Measurements from ENCODE around the gene ELN. TPM values are rescaled to one million over a fixed set of nuclear protein-coding genes. Genes with fewer than 3 reads are reported as not detected.

Gene ELN
- total and polyA plus RNA-seq, 2 donors (not counting 1 experiment from before 2014, with no cell fraction given), result not detected

GRCh38 chr7:74012842-74013249, 15.1 kb upstream of the ELN start:
- no peak for DNase-seq
- CTCF ChIA-PET, result no interaction called here
- WGBS (ENCODE audit: insufficient coverage), result 12% methylated on average over 13 of the region's 13 CpGs
- peak; percentile 82 for ATAC-seq (ENCODE audit: low read depth)
- no peaks in the 10 kb centered on the region for H4K20me1 ChIP-seq (ENCODE audit: control insufficient read depth, insufficient read depth, low read length, poor library complexity, severe bottlenecking)
- POLR2A ChIA-PET, result no interaction called here
- H3K4me1 Mint-ChIP-seq, result peaks cover 6% of the 10 kb centered on the region
- H3K4me3 ChIP-seq (ENCODE audit: control extremely low read depth in 1 of 5, extremely low read depth in 1 of 5, insufficient read depth in 1 of 5, low read depth in 2 of 5, low read length in 4 of 5), result no peak overlapping the region
- H3K79me2 ChIP-seq (ENCODE audit: control insufficient read depth, insufficient read depth, low read length), result no peaks in the 10 kb centered on the region
- no peaks in the 10 kb centered on the region for H3K9me3 Mint-ChIP-seq (ENCODE audit: insufficient read depth)
- TF ChIP-seq EZH2 (IDR thresholded peaks at IDR 0.05; ENCODE audit: borderline replicate concordance, insufficient read depth, low read depth, low read length, poor library complexity, severe bottlenecking) (no peak), CTCF (IDR thresholded peaks at IDR 0.05) (no peak)
- peaks cover 0 to 3% (median 0%) of the 10 kb centered on the region in 4 experiments for H3K27me3 ChIP-seq (replicated peaks in 1 of 4; ENCODE audit: control extremely low read depth in 1 of 4, control insufficient read depth in 3 of 4, insufficient read depth in 4 of 4, low read length in 3 of 4)
- H3K4me1 ChIP-seq (ENCODE audit: control insufficient read depth in 2 of 2, insufficient read depth in 2 of 2, low read length in 2 of 2), result peaks cover 0 to 8% of the 10 kb centered on the region in 2 donors
- no peak overlapping the region for H3K27ac Mint-ChIP-seq
- intact Hi-C loops (cut with micrococcal nuclease), result no loop called here
- H3K27me3 Mint-ChIP-seq, result no peaks in the 10 kb centered on the region
- no peak overlapping the region for H3K27ac ChIP-seq (ENCODE audit: low read length in 2 of 2)
- no peak overlapping the region for H3K9ac ChIP-seq (ENCODE audit: low read length)
- no peaks in the 10 kb centered on the region for H3K9me3 ChIP-seq (ENCODE audit: control extremely low read depth in 1 of 3, control insufficient read depth in 2 of 3, insufficient read depth in 1 of 3, low read length in 2 of 3)
- H3K4me2 ChIP-seq (replicated peaks; ENCODE audit: low read depth, low read length, poor library complexity, severe bottlenecking), result no peak overlapping the region
- no peaks in the 10 kb centered on the region for H3K36me3 ChIP-seq (replicated peaks in 1 of 2; ENCODE audit: control extremely low read depth in 1 of 2, control insufficient read depth in 1 of 2, extremely low read depth in 1 of 2, insufficient read depth in 2 of 2, low read length in 1 of 2)
- no peak overlapping the region for H2AFZ ChIP-seq (ENCODE audit: insufficient read depth, low read depth, low read length, poor library complexity, severe bottlenecking)
- H3K4me3 Mint-ChIP-seq, result no peak overlapping the region

GRCh38 chr7:74013539-74014272, 14.3 kb upstream of the ELN start:
- Histone ChIP-seq H3K27ac (ENCODE audit: low read length in 2 of 2) (no peak overlapping the region), H3K4me1 (ENCODE audit: control insufficient read depth in 2 of 2, insufficient read depth in 2 of 2, low read length in 2 of 2) (peaks cover 0 to 8% of the 10 kb centered on the region in 2 donors), H3K36me3 (replicated peaks in 1 of 2; ENCODE audit: control extremely low read depth in 1 of 2, control insufficient read depth in 1 of 2, extremely low read depth in 1 of 2, insufficient read depth in 2 of 2, low read length in 1 of 2) (no peaks in the 10 kb centered on the region), H3K9ac (ENCODE audit: low read length) (no peak overlapping the region), H4K20me1 (ENCODE audit: control insufficient read depth, insufficient read depth, low read length, poor library complexity, severe bottlenecking) (no peaks in the 10 kb centered on the region), H3K79me2 (ENCODE audit: control insufficient read depth, insufficient read depth, low read length) (no peaks in the 10 kb centered on the region), H3K27me3 (replicated peaks in 1 of 4; ENCODE audit: control extremely low read depth in 1 of 4, control insufficient read depth in 3 of 4, insufficient read depth in 4 of 4, low read length in 3 of 4) (peaks cover 0 to 3% (median 0%) of the 10 kb centered on the region in 4 experiments), H3K9me3 (ENCODE audit: control extremely low read depth in 1 of 3, control insufficient read depth in 2 of 3, insufficient read depth in 1 of 3, low read length in 2 of 3) (no peaks in the 10 kb centered on the region), H3K4me3 (ENCODE audit: control extremely low read depth in 1 of 5, extremely low read depth in 1 of 5, insufficient read depth in 1 of 5, low read depth in 2 of 5, low read length in 4 of 5) (no peak overlapping the region), H2AFZ (ENCODE audit: insufficient read depth, low read depth, low read length, poor library complexity, severe bottlenecking) (no peak overlapping the region), H3K4me2 (replicated peaks; ENCODE audit: low read depth, low read length, poor library complexity, severe bottlenecking) (no peak overlapping the region)
- no peaks in the 10 kb centered on the region for H3K27me3 Mint-ChIP-seq
- ATAC-seq (ENCODE audit: low read depth) (no peak), DNase-seq (no peak)
- H3K4me3 Mint-ChIP-seq, result no peak overlapping the region
- H3K9me3 Mint-ChIP-seq (ENCODE audit: insufficient read depth), result no peaks in the 10 kb centered on the region
- H3K4me1 Mint-ChIP-seq, result peaks cover 6% of the 10 kb centered on the region
- ChIA-PET CTCF (interaction anchor here (5.4 kb wide), 1 partner anchor 13 kb away, joined by 26 read pairs; no protein-coding TSS in a partner anchor), POLR2A (no interaction called here)
- intact Hi-C loops (cut with micrococcal nuclease), result no loop called here
- no peak for TF ChIP-seq CTCF (IDR thresholded peaks at IDR 0.05)
- no peak for TF ChIP-seq EZH2 (IDR thresholded peaks at IDR 0.05; ENCODE audit: borderline replicate concordance, insufficient read depth, low read depth, low read length, poor library complexity, severe bottlenecking)
- no peak overlapping the region for H3K27ac Mint-ChIP-seq
- 95% methylated on average over 16 of the region's 16 CpGs for WGBS (ENCODE audit: insufficient coverage)
